SK-N-SH treated with all-trans-retinoic acid at 6 μM for 48 hours (cell line): ENCODE data around the gene IQCM.

Experiments
- ATAC-seq: fragments of 200-7000 bp; cut with Tn5 transposase; 3 replicates; pipeline ENCODE4 v1.9.1; 2020; ENCODE audit warnings: mild to moderate bottlenecking, moderate library complexity
- BACH2 ChIP-seq: fragments of 250-450 bp; sonication (Bioruptor Pico); IDR thresholded peaks from 2 replicates; pipeline ENCODE4 v1.9.0; 2021; ENCODE audit warnings: mild to moderate bottlenecking, borderline replicate concordance
- ESRRG ChIP-seq: fragments of 250-450 bp; sonication (Bioruptor Pico); IDR thresholded peaks from 2 replicates; pipeline ENCODE4 v1.6.1; 2021; ENCODE audit warnings: mild to moderate bottlenecking
- OSR1 ChIP-seq: fragments of 250-450 bp; sonication (Bioruptor Pico); IDR thresholded peaks from 2 replicates; pipeline ENCODE4 v1.8.0; 2022; ENCODE audit warnings: moderate library complexity, mild to moderate bottlenecking, inconsistent platforms
- PPARA ChIP-seq: fragments of 250-450 bp; sonication (Bioruptor Pico); IDR thresholded peaks from 2 replicates; pipeline ENCODE4 v1.5.0; 2020; ENCODE audit warnings: mild to moderate bottlenecking, borderline replicate concordance
- RARB ChIP-seq: fragments of 250-450 bp; sonication (Bioruptor Pico); IDR thresholded peaks from 2 replicates; pipeline ENCODE4 v1.8.0; 2021; ENCODE audit warnings: mild to moderate bottlenecking, moderate library complexity
- SNAI2 ChIP-seq: fragments of 250-450 bp; sonication (Bioruptor Pico); IDR thresholded peaks from 2 replicates; pipeline ENCODE4 v1.5.0; 2020; ENCODE audit warnings: mild to moderate bottlenecking, moderate library complexity
- ZC3H10 ChIP-seq: fragments of 250-450 bp; sonication (Bioruptor Pico); IDR thresholded peaks from 2 replicates; pipeline ENCODE4 v1.5.1; 2021; ENCODE audit warnings: mild to moderate bottlenecking, moderate library complexity
- ZFP3 ChIP-seq: fragments of 250-450 bp; sonication (Bioruptor Pico); IDR thresholded peaks from 2 replicates; pipeline ENCODE4 v1.5.0; 2020; ENCODE audit warnings: mild to moderate bottlenecking, moderate library complexity
- ZFP30 ChIP-seq: fragments of 450-650 bp; formaldehyde crosslinking; IDR thresholded peaks from 2 replicates; pipeline ENCODE4 v1.5.0; 2022; ENCODE audit warnings: mild to moderate bottlenecking, moderate library complexity
- ZNF565 ChIP-seq: fragments of 450-650 bp; formaldehyde crosslinking; conservative IDR thresholded peaks from 2 replicates; pipeline ENCODE4 v1.5.0; 2020; ENCODE audit warnings: low read depth, mild to moderate bottlenecking, moderate library complexity
- ZNF70 ChIP-seq: fragments of 450-650 bp; formaldehyde crosslinking; IDR thresholded peaks from 2 replicates; pipeline ENCODE4 v1.5.0; 2020; ENCODE audit warnings: mild to moderate bottlenecking, moderate library complexity
- ZNF8 ChIP-seq: fragments of 450-650 bp; formaldehyde crosslinking; IDR thresholded peaks from 2 replicates; pipeline ENCODE4 v1.5.0; 2020; ENCODE audit warnings: mild to moderate bottlenecking, moderate library complexity
- TF ChIP-seq, protein P1 (sequence below): fragments of 250-450 bp; sonication (Bioruptor Pico); IDR thresholded peaks from 2 replicates; pipeline ENCODE4 v1.8.0; 2021; ENCODE audit warnings: low read depth, mild to moderate bottlenecking, moderate library complexity, borderline replicate concordance
- TF ChIP-seq, protein P2 (sequence below): fragments of 250-450 bp; sonication (Bioruptor Pico); IDR thresholded peaks from 2 replicates; pipeline ENCODE4 v1.5.0; 2020; ENCODE audit warnings: mild to moderate bottlenecking, moderate library complexity
- TF ChIP-seq, protein P3 (sequence below): fragments of 250-450 bp; sonication (Bioruptor Pico); IDR thresholded peaks from 2 replicates; pipeline ENCODE4 v1.8.0; 2020; ENCODE audit warnings: mild to moderate bottlenecking, moderate library complexity, borderline replicate concordance
- TF ChIP-seq, protein P4 (sequence below): fragments of 250-450 bp; sonication (Bioruptor Pico); IDR thresholded peaks from 2 replicates; pipeline ENCODE4 v1.5.1; 2021; ENCODE audit warnings: mild to moderate bottlenecking, moderate library complexity
- TF ChIP-seq, protein P5 (sequence below): fragments of 250-450 bp; sonication (Bioruptor Pico); IDR thresholded peaks from 2 replicates; pipeline ENCODE4 v1.5.1; 2020; ENCODE audit warnings: low read depth, mild to moderate bottlenecking, moderate library complexity

IQCM gene

DNA sequence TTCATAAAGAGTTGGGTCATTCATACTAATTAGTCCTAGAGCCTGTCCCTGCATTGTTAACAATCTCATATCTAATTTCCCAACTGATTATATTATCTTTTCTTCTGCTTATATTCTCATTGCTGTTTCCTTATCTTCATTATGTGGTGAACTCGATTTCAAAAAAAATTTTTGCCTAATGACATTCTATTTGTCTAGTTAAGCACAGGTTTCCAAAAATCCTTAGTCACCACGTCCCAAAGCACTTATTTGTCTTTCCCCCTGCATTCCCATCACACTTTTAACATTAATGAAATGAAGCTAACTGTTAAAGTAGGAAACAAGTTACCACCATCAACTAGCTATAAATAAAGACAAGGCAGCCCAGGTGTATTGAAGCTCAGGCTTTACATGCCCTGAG is 131.1 kb downstream of the IQCM start (continued):
- TF ChIP-seq ZFP30 (CRISPR knock-in tag) = no peak
- TF ChIP-seq, protein P1, sequence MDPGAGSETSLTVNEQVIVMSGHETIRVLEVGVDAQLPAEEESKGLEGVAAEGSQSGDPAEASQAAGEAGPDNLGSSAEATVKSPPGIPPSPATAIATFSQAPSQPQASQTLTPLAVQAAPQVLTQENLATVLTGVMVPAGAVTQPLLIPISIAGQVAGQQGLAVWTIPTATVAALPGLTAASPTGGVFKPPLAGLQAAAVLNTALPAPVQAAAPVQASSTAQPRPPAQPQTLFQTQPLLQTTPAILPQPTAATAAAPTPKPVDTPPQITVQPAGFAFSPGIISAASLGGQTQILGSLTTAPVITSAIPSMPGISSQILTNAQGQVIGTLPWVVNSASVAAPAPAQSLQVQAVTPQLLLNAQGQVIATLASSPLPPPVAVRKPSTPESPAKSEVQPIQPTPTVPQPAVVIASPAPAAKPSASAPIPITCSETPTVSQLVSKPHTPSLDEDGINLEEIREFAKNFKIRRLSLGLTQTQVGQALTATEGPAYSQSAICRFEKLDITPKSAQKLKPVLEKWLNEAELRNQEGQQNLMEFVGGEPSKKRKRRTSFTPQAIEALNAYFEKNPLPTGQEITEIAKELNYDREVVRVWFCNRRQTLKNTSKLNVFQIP (CRISPR knock-in tag) = no peak
- TF ChIP-seq, protein P2, sequence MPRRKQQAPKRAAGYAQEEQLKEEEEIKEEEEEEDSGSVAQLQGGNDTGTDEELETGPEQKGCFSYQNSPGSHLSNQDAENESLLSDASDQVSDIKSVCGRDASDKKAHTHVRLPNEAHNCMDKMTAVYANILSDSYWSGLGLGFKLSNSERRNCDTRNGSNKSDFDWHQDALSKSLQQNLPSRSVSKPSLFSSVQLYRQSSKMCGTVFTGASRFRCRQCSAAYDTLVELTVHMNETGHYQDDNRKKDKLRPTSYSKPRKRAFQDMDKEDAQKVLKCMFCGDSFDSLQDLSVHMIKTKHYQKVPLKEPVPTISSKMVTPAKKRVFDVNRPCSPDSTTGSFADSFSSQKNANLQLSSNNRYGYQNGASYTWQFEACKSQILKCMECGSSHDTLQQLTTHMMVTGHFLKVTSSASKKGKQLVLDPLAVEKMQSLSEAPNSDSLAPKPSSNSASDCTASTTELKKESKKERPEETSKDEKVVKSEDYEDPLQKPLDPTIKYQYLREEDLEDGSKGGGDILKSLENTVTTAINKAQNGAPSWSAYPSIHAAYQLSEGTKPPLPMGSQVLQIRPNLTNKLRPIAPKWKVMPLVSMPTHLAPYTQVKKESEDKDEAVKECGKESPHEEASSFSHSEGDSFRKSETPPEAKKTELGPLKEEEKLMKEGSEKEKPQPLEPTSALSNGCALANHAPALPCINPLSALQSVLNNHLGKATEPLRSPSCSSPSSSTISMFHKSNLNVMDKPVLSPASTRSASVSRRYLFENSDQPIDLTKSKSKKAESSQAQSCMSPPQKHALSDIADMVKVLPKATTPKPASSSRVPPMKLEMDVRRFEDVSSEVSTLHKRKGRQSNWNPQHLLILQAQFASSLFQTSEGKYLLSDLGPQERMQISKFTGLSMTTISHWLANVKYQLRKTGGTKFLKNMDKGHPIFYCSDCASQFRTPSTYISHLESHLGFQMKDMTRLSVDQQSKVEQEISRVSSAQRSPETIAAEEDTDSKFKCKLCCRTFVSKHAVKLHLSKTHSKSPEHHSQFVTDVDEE (CRISPR knock-in tag) = no peak

DNA sequence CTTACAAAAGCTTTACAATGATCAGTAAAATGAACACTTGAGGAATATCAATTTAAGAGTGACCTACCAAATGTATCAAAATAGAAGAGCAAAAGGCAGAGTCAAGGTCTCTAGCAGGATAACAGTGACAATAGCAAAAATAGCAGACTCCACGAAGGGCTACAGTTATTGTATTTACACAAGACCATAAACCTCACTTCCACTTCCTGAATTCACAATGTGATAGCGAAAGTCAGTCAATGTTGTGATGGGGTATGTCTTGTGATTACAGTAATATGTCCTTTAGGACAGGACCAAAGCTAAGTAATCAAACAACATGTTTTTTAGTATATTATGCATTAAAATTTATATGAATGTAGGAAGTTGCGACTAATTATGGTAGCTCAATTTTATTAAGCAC is 139.6 kb downstream of the IQCM start:
- ATAC-seq = no peak

DNA sequence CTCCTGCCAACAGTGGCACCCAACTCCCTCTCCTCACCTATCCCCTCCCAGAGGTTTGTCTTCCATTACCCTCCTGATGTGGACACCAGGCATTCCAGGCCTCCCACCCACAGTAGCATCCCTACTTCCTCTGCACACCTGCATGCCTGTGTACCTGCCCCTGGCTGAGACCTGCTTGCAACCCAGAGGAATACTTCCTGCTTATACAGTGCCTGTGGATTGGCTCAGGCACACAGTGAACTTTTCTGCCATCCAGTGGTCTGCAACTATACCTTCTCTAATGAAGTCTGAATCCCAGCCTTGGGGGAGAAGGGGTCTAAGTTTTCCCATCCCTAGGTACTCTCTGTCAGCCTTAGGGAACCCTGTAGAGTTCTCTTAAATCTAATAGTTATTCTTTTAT is 169.9 kb downstream of the IQCM start:
- ATAC-seq = no peak
- no peak for TF ChIP-seq ZNF8 (CRISPR knock-in tag)

More for the DNA sequence above, 139.6 kb downstream of the IQCM start:
- TF ChIP-seq BACH2 = no peak
- TF ChIP-seq ZC3H10 (CRISPR knock-in tag) = no peak
- TF ChIP-seq ZNF565 (CRISPR knock-in tag) = no peak
- TF ChIP-seq, protein P3, sequence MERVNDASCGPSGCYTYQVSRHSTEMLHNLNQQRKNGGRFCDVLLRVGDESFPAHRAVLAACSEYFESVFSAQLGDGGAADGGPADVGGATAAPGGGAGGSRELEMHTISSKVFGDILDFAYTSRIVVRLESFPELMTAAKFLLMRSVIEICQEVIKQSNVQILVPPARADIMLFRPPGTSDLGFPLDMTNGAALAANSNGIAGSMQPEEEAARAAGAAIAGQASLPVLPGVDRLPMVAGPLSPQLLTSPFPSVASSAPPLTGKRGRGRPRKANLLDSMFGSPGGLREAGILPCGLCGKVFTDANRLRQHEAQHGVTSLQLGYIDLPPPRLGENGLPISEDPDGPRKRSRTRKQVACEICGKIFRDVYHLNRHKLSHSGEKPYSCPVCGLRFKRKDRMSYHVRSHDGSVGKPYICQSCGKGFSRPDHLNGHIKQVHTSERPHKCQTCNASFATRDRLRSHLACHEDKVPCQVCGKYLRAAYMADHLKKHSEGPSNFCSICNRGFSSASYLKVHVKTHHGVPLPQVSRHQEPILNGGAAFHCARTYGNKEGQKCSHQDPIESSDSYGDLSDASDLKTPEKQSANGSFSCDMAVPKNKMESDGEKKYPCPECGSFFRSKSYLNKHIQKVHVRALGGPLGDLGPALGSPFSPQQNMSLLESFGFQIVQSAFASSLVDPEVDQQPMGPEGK (CRISPR knock-in tag) = no peak
- TF ChIP-seq ZFP30 (CRISPR knock-in tag) = no peak
- TF ChIP-seq, protein P4, sequence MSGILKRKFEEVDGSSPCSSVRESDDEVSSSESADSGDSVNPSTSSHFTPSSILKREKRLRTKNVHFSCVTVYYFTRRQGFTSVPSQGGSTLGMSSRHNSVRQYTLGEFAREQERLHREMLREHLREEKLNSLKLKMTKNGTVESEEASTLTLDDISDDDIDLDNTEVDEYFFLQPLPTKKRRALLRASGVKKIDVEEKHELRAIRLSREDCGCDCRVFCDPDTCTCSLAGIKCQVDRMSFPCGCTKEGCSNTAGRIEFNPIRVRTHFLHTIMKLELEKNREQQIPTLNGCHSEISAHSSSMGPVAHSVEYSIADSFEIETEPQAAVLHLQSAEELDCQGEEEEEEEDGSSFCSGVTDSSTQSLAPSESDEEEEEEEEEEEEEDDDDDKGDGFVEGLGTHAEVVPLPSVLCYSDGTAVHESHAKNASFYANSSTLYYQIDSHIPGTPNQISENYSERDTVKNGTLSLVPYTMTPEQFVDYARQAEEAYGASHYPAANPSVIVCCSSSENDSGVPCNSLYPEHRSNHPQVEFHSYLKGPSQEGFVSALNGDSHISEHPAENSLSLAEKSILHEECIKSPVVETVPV (CRISPR knock-in tag) = no peak
- TF ChIP-seq PPARA (CRISPR knock-in tag) = no peak
- no peak for TF ChIP-seq ZFP3 (CRISPR knock-in tag)
- TF ChIP-seq OSR1 (CRISPR knock-in tag) = no peak
- TF ChIP-seq, protein P5, sequence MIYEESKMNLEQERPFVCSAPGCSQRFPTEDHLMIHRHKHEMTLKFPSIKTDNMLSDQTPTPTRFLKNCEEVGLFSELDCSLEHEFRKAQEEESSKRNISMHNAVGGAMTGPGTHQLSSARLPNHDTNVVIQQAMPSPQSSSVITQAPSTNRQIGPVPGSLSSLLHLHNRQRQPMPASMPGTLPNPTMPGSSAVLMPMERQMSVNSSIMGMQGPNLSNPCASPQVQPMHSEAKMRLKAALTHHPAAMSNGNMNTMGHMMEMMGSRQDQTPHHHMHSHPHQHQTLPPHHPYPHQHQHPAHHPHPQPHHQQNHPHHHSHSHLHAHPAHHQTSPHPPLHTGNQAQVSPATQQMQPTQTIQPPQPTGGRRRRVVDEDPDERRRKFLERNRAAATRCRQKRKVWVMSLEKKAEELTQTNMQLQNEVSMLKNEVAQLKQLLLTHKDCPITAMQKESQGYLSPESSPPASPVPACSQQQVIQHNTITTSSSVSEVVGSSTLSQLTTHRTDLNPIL (CRISPR knock-in tag) = no peak
- no peak for TF ChIP-seq SNAI2 (CRISPR knock-in tag)
- no peak for TF ChIP-seq ZNF8 (CRISPR knock-in tag)
- no peak for TF ChIP-seq RARB (CRISPR knock-in tag)

DNA sequence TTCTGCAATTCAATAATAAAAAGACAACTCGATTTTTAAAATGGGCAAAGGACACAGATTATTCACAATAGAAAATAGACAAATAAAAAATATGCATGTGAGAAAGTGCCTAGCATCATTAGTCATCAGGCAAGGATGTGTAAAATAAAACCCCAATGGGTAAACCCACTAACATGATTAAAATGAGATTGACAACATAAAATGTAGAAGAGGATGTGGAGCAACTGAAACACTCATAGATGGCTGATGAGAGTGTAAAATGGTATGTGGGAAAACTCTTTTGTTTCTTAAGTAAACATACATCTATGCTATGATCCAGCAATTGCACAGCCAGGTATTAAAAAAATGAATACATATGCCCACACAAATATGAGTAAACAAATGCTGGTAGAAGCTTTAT is 177.6 kb downstream of the IQCM start:
- ATAC-seq = no peak
- TF ChIP-seq, protein P2 (CRISPR knock-in tag) = no peak
- no peak for TF ChIP-seq ZFP30 (CRISPR knock-in tag)
- no peak for TF ChIP-seq ZNF565 (CRISPR knock-in tag)
- no peak for TF ChIP-seq PPARA (CRISPR knock-in tag)
- TF ChIP-seq SNAI2 (CRISPR knock-in tag) = no peak
- TF ChIP-seq, protein P3 (CRISPR knock-in tag) = no peak
- no peak for TF ChIP-seq ESRRG (CRISPR knock-in tag)
- TF ChIP-seq ZNF70 (CRISPR knock-in tag) = no peak
- TF ChIP-seq, protein P4 (CRISPR knock-in tag) = no peak
- TF ChIP-seq, protein P1 (CRISPR knock-in tag) = no peak
- TF ChIP-seq OSR1 (CRISPR knock-in tag) = no peak
